ENCODE results near the gene HPSE2.
"Not testable (repeated sequence)": the region's sequence is repeated elsewhere in the genome, so short reads cannot be mapped to it uniquely, and the experiment has no call there.

Gene HPSE2

GRCh38 chr10:99143651-99144050 is 92.0 kb downstream of the HPSE2 start:
- no peak for ATAC-seq
- TF ChIP-seq SNAI2 (CRISPR knock-in tag; IDR thresholded peaks at IDR 0.05), result no peak
- TF ChIP-seq ZFP3 (CRISPR knock-in tag; IDR thresholded peaks at IDR 0.05), result no peak
- TF ChIP-seq ZC3H10 (CRISPR knock-in tag; IDR thresholded peaks at IDR 0.05), result no peak
- TF ChIP-seq ARNTL (CRISPR knock-in tag; IDR thresholded peaks at IDR 0.05; ENCODE audit: borderline replicate concordance, low read depth), result no peak
- TF ChIP-seq GLIS3 (CRISPR knock-in tag; IDR thresholded peaks at IDR 0.05), result no peak
- no peak for TF ChIP-seq RARB (CRISPR knock-in tag; IDR thresholded peaks at IDR 0.05)
- no peak for TF ChIP-seq ESRRG (CRISPR knock-in tag; IDR thresholded peaks at IDR 0.05)
- TF ChIP-seq ZNF70 (CRISPR knock-in tag; IDR thresholded peaks at IDR 0.05), result no peak
- no peak for TF ChIP-seq TSHZ2 (CRISPR knock-in tag; IDR thresholded peaks at IDR 0.05)
- no peak for TF ChIP-seq CREB5 (CRISPR knock-in tag; IDR thresholded peaks at IDR 0.05; ENCODE audit: low read depth)
- no peak for TF ChIP-seq ISL1 (CRISPR knock-in tag; IDR thresholded peaks at IDR 0.05)

GRCh38 chr10:99143011-99143410 is 92.6 kb downstream of the HPSE2 start:
- ATAC-seq, result no peak
- no peak for TF ChIP-seq ZNF565 (CRISPR knock-in tag; conservative IDR thresholded peaks at IDR 0.05; ENCODE audit: low read depth)

GRCh38 chr10:99132897-99133296 is 102.8 kb downstream of the HPSE2 start:
- ATAC-seq, result not testable (repeated sequence)

GRCh38 chr10:99125879-99126278 is 109.8 kb downstream of the HPSE2 start:
- no peak for ATAC-seq
- no peak for TF ChIP-seq TCF4 (CRISPR knock-in tag; IDR thresholded peaks at IDR 0.05; ENCODE audit: borderline replicate concordance)
- no peak for TF ChIP-seq ZFP30 (CRISPR knock-in tag; IDR thresholded peaks at IDR 0.05)
- no peak for TF ChIP-seq ESRRG (CRISPR knock-in tag; IDR thresholded peaks at IDR 0.05)
- TF ChIP-seq TOX (CRISPR knock-in tag; IDR thresholded peaks at IDR 0.05; ENCODE audit: borderline replicate concordance), result no peak
- no peak for TF ChIP-seq ZC3H10 (CRISPR knock-in tag; IDR thresholded peaks at IDR 0.05)
- TF ChIP-seq ARNTL (CRISPR knock-in tag; IDR thresholded peaks at IDR 0.05; ENCODE audit: borderline replicate concordance, low read depth), result no peak

GRCh38 chr10:99124376-99124775 is 111.3 kb downstream of the HPSE2 start:
- TF ChIP-seq ZNF565 (CRISPR knock-in tag; conservative IDR thresholded peaks at IDR 0.05; ENCODE audit: low read depth) (no peak), BACH2 (CRISPR knock-in tag; IDR thresholded peaks at IDR 0.05; ENCODE audit: borderline replicate concordance) (no peak), PATZ1 (CRISPR knock-in tag; IDR thresholded peaks at IDR 0.05; ENCODE audit: borderline replicate concordance) (no peak)
- ATAC-seq, result no peak

GRCh38 chr10:99123851-99124250 is 111.8 kb downstream of the HPSE2 start:
- no peak for ATAC-seq
- no peak for TF ChIP-seq CREB5 (CRISPR knock-in tag; IDR thresholded peaks at IDR 0.05; ENCODE audit: low read depth)

GRCh38 chr10:99123336-99123735 is 112.3 kb downstream of the HPSE2 start:
- ATAC-seq, result no peak
- no peak for TF ChIP-seq TOX (CRISPR knock-in tag; IDR thresholded peaks at IDR 0.05; ENCODE audit: borderline replicate concordance)
- no peak for TF ChIP-seq ZFP30 (CRISPR knock-in tag; IDR thresholded peaks at IDR 0.05)
- TF ChIP-seq GLIS3 (CRISPR knock-in tag; IDR thresholded peaks at IDR 0.05), result no peak
- no peak for TF ChIP-seq POU6F1 (CRISPR knock-in tag; IDR thresholded peaks at IDR 0.05; ENCODE audit: borderline replicate concordance, low read depth)
- no peak for TF ChIP-seq ISL1 (CRISPR knock-in tag; IDR thresholded peaks at IDR 0.05)
- TF ChIP-seq TSHZ2 (CRISPR knock-in tag; IDR thresholded peaks at IDR 0.05), result no peak
- TF ChIP-seq ESRRG (CRISPR knock-in tag; IDR thresholded peaks at IDR 0.05), result no peak
- no peak for TF ChIP-seq OSR1 (CRISPR knock-in tag; IDR thresholded peaks at IDR 0.05)
